SW 1271 (cell line): ENCODE results near the gene UPF2.
"Not testable (repeated sequence)": the region's sequence is repeated elsewhere in the genome, so short reads cannot be mapped to it uniquely, and the experiment has no call there.

ENCODE experiments used
- DNase-seq, 2 experiments: peaks; one replicate each; lab custom pipeline; 2025; lab: John Stamatoyannopoulos, UW

Gene UPF2

GRCh38 chr10:12042797-12043651 lies at the start of gene UPF2:
Gene UPF2 (minus strand): TSS chr10:12042809. CDS start chr10:12035423, 7,386 bp downstream.
- DNase-seq = peak; percentile 88 to 96

GRCh38 chr10:12091421-12091820 lies 48.8 kb upstream of the UPF2 start:
- DNase-seq = no peak

- DNase-seq = no peak
These were observed 46.3 kb upstream of the UPF2 start for GRCh38 chr10:12088919-12089318.

- DNase-seq = no peak
These were observed 39.4 kb upstream of the UPF2 start for GRCh38 chr10:12081879-12082557.

- no peak for DNase-seq
These were observed 38.9 kb upstream of the UPF2 start for GRCh38 chr10:12081470-12081869.

GRCh38 chr10:12077580-12078180 lies 35.1 kb upstream of the UPF2 start:
- DNase-seq = no peak

GRCh38 chr10:12073526-12073925 lies 30.9 kb upstream of the UPF2 start:
- no peak for DNase-seq

GRCh38 chr10:12071441-12071840 lies 28.8 kb upstream of the UPF2 start:
- not testable (repeated sequence) for DNase-seq

- DNase-seq = peak; percentile 87 to 94
These were observed 26.1 kb upstream of the UPF2 start, which contains the start of gene DHTKD1 for GRCh38 chr10:12068449-12069269. Gene DHTKD1 (plus strand): TSS chr10:12068954. CDS start chr10:12069034, 80 bp downstream.

DNA sequence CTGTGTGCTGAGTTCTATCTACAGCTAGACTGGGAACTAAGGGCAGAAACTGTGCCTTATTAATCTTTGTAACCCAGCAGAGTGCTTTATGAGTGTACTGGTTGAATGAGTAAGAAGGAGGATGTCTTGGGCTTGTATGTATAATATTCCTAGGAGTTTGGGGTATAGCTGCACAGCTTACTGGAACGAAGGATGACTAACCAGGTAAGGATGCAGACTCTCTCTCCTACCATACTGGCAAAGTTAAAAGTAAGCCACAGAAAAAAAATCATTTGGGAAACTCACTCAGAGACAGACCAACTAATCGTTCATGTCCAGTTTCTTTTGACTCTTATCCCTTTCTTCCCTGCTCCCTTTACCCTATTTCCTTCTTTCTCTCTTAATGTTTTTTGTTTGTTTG lies 24.7 kb upstream of the UPF2 start:
- DNase-seq = peak in 1 of 2 experiments; percentile 29

GRCh38 chr10:12063483-12063818 lies 20.8 kb upstream of the UPF2 start:
- DNase-seq = no peak

- DNase-seq = no peak
These were observed 20.3 kb upstream of the UPF2 start for GRCh38 chr10:12062754-12063482.

DNA sequence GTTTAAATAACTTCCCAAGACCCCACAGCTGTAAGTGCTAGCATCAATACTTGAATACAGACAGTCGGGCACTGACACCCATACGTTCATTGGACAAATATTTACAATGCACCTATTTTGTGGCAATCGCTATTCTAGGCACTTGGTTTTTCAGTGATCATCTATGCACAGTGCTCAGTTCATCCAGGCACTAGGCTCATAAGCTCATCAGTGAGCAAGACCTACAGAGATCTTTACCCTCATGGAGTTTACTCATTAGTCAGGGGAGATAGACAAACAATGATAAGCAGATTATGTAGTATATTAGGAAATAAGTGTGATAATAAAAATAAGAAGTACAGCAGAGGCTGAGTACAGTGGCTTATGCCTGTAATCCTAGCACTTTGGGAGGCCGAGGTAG lies 18.5 kb upstream of the UPF2 start:
- DNase-seq = no peak

GRCh38 chr10:12056748-12057147 lies 14.1 kb upstream of the UPF2 start:
- DNase-seq = no peak

- DNase-seq = no peak
These were observed 13.1 kb upstream of the UPF2 start for GRCh38 chr10:12055732-12056131.

- DNase-seq = no peak
These were observed 8.6 kb upstream of the UPF2 start for GRCh38 chr10:12051241-12051640.

DNA sequence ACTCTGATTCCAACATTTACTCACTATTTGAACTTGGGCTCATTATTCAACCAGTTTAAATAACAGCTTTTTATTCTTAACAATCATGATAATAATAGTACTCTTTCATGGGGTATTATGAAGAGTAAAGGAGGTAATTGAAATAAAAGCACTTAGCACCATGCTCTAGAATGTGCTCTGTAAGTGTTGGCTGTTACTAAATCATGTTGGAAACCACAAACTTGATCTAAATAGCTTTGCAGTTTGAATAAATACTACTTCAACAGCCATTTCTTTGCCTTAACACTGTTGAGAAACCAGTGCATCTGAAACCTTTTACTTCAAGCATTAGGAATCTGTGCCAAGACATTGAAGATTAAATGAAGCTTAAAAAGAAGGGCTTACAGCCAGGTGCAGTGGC lies 7.9 kb upstream of the UPF2 start:
- DNase-seq = no peak

DNA sequence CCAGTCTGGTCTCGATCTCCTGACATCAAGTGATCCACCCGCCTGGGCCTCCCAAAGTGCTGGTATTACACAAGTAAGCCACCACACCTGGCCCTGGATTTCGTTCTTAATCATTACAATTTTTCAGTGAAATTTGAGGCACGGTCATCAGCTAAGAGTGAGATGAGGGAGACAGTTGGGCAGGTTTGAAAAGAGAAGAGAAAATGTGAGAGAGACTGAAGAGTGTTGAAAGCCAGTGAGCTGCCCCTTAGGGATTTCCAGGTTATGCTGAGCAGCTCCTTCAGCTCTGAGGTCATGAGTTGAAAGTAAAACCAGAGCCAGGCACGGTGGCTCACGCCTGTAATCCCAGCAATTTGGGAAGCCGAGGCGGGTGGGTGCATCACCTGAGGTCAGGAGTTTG lies 5.9 kb upstream of the UPF2 start:
- no peak for DNase-seq

DNA sequence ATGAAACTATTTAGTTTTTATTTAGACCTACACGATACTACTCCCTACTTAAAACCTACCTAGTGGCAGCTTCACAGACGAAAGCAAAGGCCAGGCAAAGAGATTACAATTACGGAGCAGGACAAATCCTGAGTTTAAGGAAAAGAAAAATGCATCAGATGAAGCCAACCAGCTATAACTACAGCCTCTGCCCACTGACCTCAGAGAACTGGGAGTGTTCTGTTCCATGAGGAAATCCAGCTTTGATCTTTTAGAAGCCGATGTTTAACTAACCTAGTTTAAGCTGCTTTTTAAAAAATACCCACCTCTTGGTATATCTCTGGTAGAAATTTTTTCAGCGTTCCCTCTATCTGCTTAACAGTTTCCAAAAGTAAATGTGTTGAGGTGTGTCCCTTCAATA lies 3.0 kb upstream of the UPF2 start:
- no peak for DNase-seq

DNA sequence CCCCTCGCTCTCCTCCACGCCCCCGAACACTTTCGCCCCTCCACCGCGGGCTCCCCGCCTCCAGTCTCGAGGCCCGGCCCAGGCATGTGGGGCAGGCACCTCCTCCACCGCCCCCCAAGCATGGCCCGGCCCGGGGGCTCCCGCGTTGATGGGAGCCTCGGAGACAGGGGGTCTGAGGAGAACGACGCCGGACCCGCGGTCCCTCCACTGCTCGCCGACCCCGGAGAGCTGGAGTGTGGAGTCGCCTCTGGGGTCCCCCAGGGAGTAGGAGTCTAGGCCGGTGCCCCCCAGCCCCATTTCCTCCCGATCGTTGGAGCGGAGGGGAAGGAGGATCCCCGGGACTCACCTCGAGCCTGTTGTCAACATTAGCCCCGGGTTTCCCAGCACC lies 206 bp downstream of the UPF2 start:
- no peak for DNase-seq

- DNase-seq = peak; percentile 7 to 12
These were observed 722 bp downstream of the UPF2 start for GRCh38 chr10:12041766-12042408.
